RKO (cell line): Measurements from ENCODE around the gene DPEP1.
"Not testable (repeated sequence)": the region's sequence is repeated elsewhere in the genome, so short reads cannot be mapped to it uniquely, and the experiment has no call there.

Experiments used
- DNase-seq: peaks from one replicate; pipeline ENCODE4 v3.0.0-alpha.2; 2016; ENCODE audit warnings: low spot score

Gene DPEP1

DNA sequence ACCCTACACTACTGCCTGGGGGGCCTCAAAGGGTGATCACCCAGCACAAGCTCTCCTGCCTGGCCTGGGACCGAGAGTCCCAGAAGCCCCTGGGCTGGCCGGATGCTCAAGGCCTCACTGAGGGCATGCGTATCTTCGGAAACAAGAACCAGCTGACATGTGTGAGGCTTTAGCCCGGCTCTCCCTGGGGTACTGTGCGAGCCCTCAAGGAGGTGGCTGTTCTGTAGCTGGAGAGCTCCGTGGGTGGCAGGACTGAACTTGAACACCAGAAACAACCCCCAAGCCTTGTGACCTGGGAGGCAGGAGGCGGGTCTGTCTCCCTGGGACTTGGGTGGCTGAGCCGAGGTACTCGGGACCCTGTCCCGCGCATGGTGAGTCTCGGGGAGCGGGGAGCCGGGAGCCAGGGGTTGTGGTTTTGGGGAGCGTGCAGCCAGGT is 7.0 kb downstream of the DPEP1 start:
- DNase-seq, result no peak

DNA sequence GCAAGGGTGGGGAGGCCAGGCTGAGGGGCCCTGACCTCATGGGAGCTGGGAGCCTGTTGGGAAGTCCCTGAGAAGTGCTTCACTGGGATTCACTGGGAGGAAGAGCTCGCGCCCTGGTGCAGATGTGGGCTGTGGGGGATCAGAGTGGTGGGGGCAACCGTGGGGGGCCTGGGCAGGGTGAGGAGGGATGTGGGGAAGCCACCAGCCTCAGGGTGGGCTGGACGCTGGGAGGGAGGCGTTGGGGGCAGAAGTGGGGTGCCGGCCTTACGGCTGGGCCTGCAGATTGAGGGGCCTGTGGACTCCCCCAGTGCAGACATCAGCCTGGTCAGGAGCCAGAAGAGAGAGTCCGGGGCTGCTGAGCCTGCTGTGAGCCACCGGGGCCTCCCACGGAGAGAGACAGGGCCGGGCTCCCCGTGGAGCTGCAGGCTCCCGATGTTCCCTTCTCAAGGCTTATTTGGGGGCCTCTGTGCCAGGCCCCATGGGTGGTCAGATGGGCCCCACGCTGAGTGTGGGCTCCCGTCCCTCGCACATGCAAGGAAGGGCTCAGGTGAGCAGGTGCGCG is 7.8 kb downstream of the DPEP1 start:
- no peak for DNase-seq

DNA sequence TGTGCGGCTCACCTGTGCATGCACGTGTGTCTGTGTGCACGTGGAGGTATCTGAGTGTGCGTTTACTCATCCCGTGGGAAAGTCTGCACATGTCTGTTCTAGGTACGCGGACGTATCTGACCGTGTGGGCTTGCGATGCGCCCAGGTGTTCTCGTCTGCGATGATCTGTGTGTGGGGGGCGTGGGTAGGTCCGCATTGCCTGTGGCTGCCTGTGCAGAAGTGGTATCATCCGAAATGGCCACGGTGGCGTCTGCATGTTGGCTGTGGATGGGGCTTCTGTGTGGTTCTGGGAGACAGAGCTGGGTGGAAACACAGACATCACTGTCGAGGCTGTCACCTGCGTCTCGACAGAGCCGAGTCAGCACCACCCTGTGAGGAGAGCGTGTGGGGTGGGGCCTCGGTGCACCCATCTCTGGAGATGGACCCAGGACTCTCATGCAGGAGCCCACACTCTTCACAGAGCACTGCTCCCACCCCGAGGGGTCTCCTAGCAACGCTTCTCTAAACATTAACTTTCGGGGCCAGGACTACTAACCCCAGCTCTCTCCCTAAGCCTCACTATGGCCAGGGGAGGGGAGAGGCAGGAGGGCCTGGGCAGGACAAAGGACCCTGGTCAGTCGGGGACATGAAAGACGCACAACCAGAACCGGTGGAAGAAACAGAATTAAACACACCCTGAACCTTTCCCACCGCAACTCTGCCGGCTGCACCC is 8.4 kb downstream of the DPEP1 start:
- DNase-seq, result no peak

DNA sequence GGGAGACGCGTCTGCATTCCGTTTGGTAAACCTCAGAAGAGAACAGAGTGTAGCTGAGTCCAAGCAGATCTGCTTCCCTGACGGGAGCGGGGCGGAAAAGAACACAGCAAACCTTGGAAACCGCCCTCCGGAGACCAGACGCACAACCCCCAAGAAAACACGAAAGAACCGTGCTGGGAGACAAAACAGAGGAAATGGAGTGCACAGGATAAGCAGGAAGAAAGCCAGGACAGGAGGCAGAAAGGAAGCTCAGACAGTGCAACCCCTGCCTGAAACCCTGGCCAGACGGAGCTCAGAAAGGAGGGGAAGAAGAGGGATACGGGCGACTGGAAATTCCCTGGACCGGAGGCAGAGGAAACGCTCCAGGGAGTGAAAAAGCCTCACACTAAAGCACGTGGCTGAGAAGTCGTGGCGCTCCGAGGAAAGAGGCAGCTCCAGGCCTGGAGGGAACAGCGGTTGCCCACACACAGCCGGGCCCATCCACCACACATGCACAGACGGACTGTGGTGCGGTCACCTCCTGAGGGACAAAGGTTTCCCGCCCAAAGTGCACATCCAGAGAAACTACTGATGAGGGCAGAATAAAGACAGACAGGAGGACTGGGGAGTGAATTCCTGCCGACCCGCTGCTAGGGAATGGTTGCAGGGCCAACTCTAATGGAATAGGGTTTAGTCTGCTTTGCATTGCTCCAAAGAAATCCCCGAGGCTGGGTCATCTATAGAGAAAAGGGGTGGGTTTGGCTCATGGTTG is 10.2 kb downstream of the DPEP1 start:
- DNase-seq, result no peak

DNA sequence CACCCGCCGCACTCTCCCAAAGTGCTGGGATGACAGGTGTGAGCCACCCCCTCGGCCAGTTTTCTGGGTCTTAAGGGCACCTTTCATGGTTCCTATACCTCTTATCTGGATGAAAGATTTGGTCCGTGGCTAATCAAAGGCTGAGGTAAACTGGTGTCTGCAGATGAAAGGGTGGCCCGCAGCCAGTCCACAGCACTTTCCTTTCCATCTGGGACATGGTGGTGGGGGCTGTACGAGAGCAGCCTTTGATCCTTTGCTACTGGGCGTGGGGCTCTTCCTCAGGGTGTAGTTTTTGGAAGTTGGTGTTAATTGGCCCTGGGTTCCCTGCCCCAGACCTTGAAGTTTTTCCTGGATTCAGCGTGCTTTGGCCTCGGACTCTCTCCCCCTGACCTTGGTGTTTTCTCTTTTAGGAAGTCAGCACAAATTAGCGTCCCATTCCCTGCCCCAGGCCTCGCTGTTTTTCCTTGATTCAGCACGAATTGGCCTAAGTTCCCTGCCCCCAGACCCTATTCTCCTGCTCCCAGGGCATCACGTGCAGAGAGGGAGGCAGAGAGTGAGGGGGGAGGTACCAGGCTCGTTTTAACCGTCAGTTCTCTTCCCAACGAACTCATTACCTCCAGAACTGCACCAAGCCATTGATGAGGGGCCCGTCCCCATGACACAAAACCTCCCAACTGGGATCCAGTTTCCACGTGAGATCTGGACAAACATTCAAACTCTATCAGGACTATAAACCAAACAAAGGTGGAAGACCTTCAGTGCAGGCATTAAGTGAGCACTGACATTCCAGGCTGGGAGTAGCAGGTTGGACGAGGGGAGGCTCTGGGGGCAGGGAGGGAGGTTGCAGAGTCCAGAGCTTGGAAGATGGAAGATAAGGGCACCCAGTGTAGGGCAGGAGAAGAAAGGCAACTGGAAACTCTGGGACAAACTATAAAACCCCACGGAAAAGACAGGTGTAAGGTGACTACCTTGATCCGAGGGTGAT is 11.6 kb downstream of the DPEP1 start:
- no peak for DNase-seq

DNA sequence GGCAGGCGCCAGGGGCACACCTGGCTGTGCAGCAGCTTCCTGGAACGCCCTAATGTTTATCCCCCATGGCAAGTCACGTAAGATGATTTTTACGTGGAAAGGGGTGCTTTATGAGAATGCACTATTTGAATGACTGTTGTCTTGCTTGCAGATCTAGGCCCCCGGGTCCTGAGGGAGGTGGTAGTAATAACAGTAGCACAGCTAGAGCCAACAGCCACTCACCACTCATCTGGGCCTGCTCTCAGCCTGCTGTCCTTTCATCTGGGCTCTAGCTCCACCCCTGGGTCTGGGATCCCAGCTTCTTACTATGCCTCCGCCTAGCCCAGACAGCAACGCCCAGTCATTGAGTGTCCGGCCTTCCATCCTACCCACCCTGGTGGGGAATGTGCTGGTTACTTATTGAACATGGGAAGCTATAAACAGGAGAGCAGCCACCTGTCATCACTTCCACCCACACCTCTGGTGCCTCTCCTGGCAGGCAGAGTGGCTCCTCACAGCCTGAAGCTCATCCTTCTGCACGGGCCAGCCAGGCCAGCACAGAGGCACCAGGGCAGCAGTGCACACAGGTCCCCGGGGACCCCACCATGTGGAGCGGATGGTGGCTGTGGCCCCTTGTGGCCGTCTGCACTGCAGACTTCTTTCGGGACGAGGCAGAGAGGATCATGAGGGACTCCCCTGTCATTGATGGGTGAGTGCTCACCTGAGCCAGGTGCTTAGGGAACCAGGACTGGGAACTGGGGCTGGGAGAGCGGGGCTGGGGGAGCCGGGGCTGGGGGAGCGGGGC is 16.6 kb downstream of the DPEP1 start:
- no peak for DNase-seq

DNA sequence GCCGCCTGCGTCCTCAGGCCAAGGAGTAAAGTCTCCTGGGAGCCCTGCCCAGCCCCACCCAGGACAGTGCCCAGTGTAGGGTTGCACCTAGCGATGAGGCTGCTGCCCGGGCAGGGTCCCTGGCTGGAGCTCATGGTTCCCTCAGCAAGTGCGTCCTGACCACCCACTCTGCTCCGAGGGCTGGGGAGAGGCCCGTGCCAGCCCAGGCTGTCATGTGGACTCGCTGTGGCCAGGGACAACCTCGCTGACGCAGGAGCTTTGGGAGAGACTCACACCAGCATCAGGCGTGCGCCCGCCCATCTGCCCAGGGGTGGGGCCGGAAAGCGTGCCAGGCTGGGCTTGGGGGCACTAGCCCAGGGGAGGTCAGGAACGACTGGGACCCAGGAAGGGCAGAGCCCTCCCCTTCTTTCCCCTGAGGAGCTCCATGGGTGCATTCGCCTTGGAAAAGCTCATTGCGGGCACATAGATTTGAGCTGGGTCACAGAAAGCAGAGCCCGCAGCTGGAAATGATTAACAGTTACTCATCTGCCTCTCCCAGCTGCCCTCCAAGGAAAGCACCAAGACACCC is 19.7 kb downstream of the DPEP1 start:
- peak; percentile 90 for DNase-seq

DNA sequence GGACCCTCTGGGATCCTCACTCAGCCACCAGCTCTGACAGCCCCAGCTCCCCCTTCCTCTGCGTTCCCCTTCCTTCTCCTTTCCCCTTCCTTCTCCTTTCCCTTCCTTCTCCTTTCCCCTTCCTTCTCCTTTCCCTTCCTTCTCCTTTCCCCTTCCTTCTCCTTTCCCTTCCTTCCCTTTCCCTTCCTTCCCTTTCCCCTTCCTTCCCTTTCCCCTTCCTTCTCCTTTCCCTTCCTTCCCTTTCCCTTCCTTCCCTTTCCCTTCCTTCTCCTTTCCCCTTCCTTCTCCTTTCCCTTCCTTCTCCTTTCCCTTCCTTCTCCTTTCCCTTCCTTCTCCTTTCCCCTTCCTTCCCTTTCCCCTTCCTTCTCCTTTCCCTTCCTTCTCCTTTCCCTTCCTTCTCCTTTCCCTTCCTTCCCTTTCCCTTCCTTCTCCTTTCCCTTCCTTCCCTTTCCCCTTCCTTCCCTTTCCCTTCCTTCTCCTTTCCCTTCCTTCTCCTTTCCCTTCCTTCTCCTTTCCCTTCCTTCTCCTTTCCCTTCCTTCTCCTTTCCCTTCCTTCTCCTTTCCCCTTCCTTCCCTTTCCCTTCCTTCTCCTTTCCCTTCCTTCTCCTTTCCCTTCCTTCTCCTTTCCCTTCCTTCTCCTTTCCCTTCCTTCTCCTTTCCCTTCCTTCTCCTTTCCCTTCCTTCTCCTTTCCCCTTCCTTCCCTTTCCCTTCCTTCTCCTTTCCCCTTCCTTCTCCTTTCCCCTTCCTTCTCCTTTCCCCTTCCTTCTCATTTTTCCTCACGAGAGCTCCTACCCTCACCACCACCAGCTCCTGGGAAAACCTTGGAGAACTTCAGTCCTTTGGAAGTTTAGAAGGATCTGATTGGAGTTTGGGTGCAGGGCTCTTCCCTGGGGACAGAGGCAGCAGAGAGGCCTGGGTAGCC is 21.3 kb downstream of the DPEP1 start:
- DNase-seq, result not testable (repeated sequence)

DNA sequence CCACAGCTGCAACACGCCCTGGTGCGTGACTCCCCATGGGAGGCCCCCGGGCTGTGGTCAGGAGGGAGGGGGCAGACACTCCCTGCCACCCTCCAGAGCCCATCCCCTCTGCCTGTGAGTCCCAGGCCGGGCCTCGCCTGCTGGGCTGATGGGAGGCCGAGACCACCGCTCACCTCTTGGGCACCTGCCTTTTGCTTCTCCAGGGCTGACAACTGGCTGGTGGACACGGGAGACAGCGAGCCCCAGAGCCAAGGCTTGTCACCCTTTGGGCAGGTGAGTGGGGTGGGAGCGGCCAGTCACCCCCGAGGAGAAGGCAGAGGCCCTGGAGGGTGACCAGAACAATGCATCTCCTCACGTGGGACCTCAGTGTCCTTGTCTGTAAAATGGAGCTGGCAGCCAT is 23.2 kb downstream of the DPEP1 start:
- DNase-seq, result no peak

DNA sequence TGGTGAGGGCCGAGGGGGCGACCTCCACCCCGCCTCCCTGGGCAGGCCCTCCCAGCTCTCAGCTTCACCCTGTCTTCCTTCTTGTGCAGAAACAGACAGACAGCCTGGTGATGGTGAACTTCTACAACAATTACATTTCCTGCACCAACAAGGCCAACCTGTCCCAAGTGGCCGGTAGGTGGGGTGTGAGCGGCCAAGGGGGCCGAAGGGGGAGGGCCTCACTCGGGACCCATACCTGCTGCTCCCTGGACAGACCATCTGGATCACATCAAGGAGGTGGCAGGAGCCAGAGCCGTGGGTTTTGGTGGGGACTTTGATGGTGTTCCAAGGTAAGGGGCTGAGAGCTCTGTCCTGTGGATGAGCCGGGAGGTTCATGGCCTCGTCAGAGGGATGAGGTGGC is 23.9 kb downstream of the DPEP1 start:
- DNase-seq, result no peak

DNA sequence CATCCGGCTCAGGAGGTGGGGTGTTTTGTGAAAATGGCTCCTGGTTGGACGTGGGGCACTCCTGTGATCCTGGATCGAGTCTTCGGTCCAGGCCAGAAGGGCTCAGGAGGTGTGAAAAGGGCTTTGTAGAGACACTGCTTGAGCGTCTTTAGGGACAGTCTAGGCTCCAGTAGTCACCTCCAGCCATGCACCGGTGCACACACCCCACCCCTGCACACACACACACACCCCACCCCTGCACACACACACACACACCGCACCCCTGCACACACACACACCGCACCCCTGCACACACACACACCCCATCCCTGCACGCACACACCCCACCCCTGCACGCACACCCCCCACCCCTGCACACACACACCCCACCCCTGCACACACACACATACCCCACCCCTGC is 25.0 kb downstream of the DPEP1 start:
- DNase-seq, result no peak

DNA sequence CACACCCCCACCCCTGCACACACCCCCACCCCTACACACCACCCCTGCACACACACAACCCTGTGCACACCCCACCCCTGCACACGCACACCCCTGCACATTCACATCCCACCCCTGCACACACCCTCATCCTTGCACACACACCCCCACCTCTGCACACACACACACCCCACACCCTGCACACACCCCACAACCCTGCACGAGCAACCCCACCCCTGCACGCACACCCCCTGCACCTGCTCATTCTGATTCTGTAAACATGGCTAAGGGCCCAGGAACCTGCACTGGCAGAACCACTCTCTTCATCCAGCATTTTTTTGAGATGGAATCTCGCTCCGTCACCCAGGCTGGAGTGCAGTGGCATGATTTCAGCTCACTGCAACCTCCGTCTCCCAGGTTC is 25.9 kb downstream of the DPEP1 start:
- DNase-seq, result no peak

DNA sequence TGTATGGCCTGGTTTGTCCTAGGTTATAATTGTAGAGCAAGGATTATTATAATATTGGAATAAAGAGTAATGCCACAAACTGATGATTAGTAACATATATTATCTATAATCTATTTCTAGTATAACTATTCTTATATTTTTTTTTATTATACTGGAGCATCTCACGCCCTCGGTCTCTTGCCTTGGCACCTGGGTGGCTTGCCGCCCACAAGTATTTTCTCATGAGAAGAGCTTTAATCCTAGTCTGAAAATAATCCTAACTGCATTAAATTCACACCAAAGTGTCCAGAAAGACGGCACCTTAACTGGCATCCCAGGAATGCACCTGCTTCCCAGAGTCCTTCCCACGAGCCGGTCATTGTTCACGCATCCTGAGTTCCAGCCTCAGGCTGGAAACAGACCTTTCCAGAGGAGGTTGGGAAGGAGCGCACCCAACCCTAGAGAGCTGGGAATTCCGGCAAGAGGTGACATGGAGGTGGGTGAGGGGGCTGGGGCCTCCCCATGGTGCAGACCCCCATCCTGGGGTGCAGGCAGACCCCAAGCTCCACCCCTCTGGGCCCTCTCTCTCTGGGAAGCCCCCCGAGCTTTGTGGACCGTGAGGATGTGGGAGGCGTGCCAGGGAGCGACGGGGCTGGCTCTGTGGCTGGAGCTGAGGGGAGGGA is 28.1 kb downstream of the DPEP1 start:
- DNase-seq, result no peak

DNA sequence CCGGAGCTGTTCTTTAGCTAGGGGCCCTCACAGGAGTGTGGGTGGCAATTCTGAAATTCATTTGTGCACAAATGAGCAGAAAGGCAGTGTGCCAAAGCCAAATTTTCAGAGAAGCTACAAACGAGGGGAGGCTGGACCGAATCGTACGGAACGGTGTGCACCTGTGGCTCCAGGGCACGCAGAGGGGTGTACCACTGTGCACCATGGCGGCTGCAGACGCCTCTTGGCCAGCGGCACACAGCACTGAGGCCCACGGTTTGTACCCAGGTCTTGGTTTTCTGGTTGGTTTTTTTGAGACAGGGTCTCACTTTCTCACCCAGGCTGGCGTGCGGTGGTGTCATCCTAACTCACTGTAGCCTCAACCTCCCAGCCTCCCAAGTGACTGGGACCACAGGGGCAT is 29.1 kb downstream of the DPEP1 start:
- no peak for DNase-seq

DNA sequence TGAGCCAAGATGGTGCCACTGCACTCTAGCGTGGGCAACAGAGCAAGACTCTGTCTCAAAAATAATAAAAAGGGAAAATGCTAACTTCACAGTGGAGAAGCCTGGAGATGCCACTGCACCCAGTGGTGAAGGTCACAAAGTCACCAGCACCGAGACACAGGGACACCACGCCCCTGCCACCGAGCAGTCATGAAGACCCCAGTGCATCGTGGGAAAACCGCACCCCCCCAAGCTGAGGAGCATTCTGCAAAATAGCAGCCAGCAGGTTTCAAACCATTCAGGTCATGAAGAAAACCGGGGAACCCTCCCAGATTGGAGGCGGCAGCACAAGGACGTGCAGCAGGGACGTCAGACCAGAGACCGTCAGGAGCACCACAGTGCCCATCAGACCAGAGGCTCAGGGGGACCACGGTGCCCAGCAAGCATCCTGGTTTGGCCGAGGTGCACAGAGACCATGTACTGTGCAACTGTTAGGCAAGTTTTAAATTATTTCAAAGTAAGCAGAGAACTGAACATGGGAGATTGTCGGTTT is 30.4 kb downstream of the DPEP1 start:
- no peak for DNase-seq

DNA sequence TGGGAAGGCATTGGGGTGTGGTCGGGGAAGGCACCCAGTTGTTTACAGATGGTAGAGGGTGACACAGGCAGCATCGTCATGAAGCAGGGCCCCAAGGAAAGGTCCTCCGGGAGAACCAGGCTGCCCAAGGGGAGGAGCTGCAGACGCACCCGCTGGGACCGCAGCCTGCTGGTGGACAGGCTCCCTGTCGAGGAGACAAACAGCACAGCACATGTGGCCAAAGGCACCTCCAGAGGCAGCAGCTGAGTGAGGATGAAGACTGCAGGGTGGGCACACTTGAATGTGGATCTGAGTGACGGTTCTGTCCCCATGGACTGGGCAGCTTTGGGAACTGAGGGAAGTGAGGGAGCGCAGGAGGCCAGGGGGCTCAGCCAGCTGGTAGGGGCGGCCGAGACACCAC is 31.7 kb downstream of the DPEP1 start:
- DNase-seq, result no peak

DNA sequence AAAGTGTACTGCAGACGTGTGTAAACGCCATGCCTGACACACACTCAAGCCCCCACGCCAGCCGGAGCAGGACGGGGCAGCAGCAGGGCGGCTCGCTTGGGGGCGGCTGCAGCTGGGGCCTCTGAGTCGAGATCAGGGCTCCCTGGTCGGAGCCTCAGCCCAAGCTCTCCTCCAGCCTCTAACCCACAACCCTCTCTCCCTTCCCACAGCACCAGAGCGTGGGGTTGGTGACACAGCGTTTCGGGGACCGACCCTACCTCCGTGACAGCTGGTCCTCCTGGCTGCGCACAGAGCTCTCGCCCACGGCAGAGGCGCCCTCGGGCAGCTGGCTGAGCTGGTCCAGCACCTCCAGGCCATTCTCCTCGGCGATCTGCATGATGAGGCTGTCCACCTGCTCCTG is 32.8 kb downstream of the DPEP1 start:
- no peak for DNase-seq

DNA sequence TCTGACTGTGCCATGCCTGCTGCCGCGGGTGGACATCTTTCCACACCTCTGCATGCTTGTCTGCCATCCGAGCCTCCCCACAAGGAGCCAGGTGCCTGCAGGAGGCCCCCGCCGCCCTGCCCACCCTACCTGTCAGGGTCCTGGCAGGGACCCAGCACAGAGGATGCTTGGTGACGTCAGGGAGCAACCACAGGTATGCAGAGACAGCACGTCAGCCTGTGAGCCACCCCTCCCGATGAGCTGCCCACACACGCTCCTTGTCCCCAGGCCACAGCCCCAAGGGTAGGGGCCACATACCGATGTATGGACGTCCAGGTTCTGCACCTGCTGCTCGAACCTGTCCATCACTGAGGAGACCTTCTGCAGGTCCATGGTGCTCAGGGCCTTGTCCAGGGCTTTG is 33.5 kb downstream of the DPEP1 start:
- no peak for DNase-seq

DNA sequence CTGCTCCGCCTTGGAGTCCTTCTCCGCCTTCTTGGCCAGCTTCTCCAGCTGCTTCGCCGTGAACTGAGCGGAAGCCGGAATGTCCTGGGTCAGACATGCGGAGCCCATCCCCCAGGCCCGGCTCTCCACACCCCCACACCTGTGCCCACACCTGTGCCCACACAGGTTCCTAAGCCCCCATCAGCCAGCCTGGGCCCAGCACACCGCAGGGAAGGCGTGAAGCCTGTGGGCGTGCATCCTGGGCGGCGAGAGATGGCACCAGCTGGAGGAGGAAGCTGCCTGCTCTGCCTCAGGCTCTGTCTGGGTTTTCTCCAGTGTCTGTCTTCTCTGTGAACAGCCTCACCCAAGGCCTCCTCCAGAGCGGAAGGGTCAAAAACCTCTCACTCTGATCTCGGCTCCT is 38.1 kb downstream of the DPEP1 start:
- DNase-seq, result no peak
